HEK293 (cell line): Measurements from ENCODE around the gene ADGRL1.
"Not testable (repeated sequence)": the region's sequence is repeated elsewhere in the genome, so short reads cannot be mapped to it uniquely, and the experiment has no call there.

Experiments used
- CTCF ChIP-seq: fragments of 450-650 bp; formaldehyde crosslinking; IDR thresholded peaks from 2 replicates; pipeline ENCODE4 v1.5.1; 2016; ENCODE audit warnings: missing biosample characterization, missing genetic modification characterization
- SCRT2 ChIP-seq: fragments of 450-650 bp; formaldehyde crosslinking; IDR thresholded peaks from 2 replicates; pipeline ENCODE4 v1.5.1; 2016; ENCODE audit warnings: missing biosample characterization, missing genetic modification characterization
- SP7 ChIP-seq: fragments of 450-650 bp; formaldehyde crosslinking; IDR thresholded peaks from 2 replicates; pipeline ENCODE4 v1.5.1; 2016; ENCODE audit warnings: missing biosample characterization, missing genetic modification characterization
- TCF7L2 ChIP-seq: IDR thresholded peaks from 2 replicates; pipeline ENCODE4 v1.6.1; 2011; ENCODE audit warnings: low read depth, mild to moderate bottlenecking, inconsistent platforms, low read length, moderate library complexity, borderline replicate concordance
- YY1 ChIP-seq: fragments of 450-650 bp; formaldehyde crosslinking; IDR thresholded peaks from 2 replicates; pipeline ENCODE4 v1.5.1; 2018; ENCODE audit warnings: missing biosample characterization, missing genetic modification characterization
- ZBTB49 ChIP-seq: fragments of 450-650 bp; formaldehyde crosslinking; IDR thresholded peaks from 2 replicates; pipeline ENCODE4 v1.5.1; 2016; ENCODE audit warnings: missing biosample characterization, missing genetic modification characterization, low read depth
- ZFP3 ChIP-seq: fragments of 450-650 bp; formaldehyde crosslinking; IDR thresholded peaks from 2 replicates; pipeline ENCODE4 v1.5.1; 2016; ENCODE audit warnings: low read depth, missing biosample characterization, missing genetic modification characterization
- ZNF114 ChIP-seq: fragments of 450-650 bp; formaldehyde crosslinking; IDR thresholded peaks from 2 replicates; pipeline ENCODE4 v1.5.0; 2017; ENCODE audit warnings: missing biosample characterization, missing genetic modification characterization
- ZNF274 ChIP-seq, 2 experiments: fragments of 200-500 bp in 1 of 2; fragments of 450-650 bp in 1 of 2; sonication (Bioruptor generic) in 1 of 2; formaldehyde crosslinking in 1 of 2; IDR thresholded peaks; 2 replicates each; pipeline versions ENCODE4 v1.5.1 to v1.6.1; 2014 to 2016; ENCODE audit warnings: borderline replicate concordance in 1 of 2, inconsistent platforms in 1 of 2, low read length in 1 of 2, missing biosample characterization in 1 of 2, missing genetic modification characterization in 1 of 2
- ZNF514 ChIP-seq: fragments of 450-650 bp; formaldehyde crosslinking; IDR thresholded peaks from 2 replicates; pipeline ENCODE4 v1.5.1; 2016; ENCODE audit warnings: missing biosample characterization, missing genetic modification characterization
- ZNF670 ChIP-seq: fragments of 450-650 bp; formaldehyde crosslinking; IDR thresholded peaks from 2 replicates; pipeline ENCODE4 v1.5.1; 2016; ENCODE audit warnings: missing biosample characterization, missing genetic modification characterization, low read depth
- ZXDB ChIP-seq: fragments of 450-650 bp; formaldehyde crosslinking; IDR thresholded peaks from 2 replicates; pipeline ENCODE4 v1.5.1; 2016; ENCODE audit warnings: missing biosample characterization, missing genetic modification characterization

- TF ChIP-seq SP7; ZBTB49 (tag by site-specific recombination); ZXDB (tag by site-specific recombination); CTCF; ZNF274 (IDR thresholded peaks at IDR 0.05; ENCODE audit: low read length); ZNF274 (tag by site-specific recombination; IDR thresholded peaks at IDR 0.05; ENCODE audit: borderline replicate concordance); TCF7L2; SCRT2 (tag by site-specific recombination); YY1 (tag by site-specific recombination); ZFP3 (tag by site-specific recombination); ZNF114 (tag by site-specific recombination); ZNF670; ZNF514 (tag by site-specific recombination): not testable (repeated sequence)
These were observed 3.4 kb upstream of the ADGRL1 start for GRCh38 chr19:14209401-14209800.
